Gastroesophageal sphincter (tissue), 4 donors: ENCODE measurements around the gene CHST8. TPM values are rescaled to one million over a fixed set of nuclear protein-coding genes. Genes with fewer than 3 reads are reported as not detected.

Experiments used
- ATAC-seq: fragments of 150-250 bp; one replicate; pipeline ENCODE4 v1.9.1; 2016; ENCODE audit warnings: mild to moderate bottlenecking, moderate library complexity
- H3K27ac ChIP-seq, 4 donors: fragments of 200-600 bp; sonication (generic) in 3 of 4; 1 replicate in 3 of 4; 2 replicates in 1 of 4; pipeline ENCODE4 v1.5.1; 2016 to 2019
- H3K27me3 ChIP-seq: fragments of 200-600 bp; sonication (generic); one replicate; pipeline ENCODE4 v1.5.1; 2019
- H3K36me3 ChIP-seq, 2 donors: fragments of 200-600 bp; sonication (generic); one replicate each; pipeline ENCODE4 v1.5.1; 2019; ENCODE audit warnings: control low read depth in 1 of 2
- H3K4me1 ChIP-seq, 3 donors: fragments of 200-600 bp; sonication (generic); 1 replicate in 2 of 3; 2 replicates in 1 of 3; pipeline ENCODE4 v1.5.1; 2016 to 2019; ENCODE audit warnings: control low read depth in 2 of 3
- H3K4me3 ChIP-seq, 2 donors: fragments of 200-600 bp; sonication (generic); one replicate each; pipeline ENCODE4 v1.5.1; 2019; ENCODE audit warnings: mild to moderate bottlenecking in 1 of 2, moderate library complexity in 1 of 2
- H3K9me3 ChIP-seq, 3 donors: fragments of 200-600 bp; sonication (generic); one replicate each; pipeline ENCODE4 v1.5.1; 2017 to 2019; ENCODE audit warnings: control low read depth in 2 of 3
- CTCF ChIP-seq, 4 experiments: fragments of 200-600 bp in 2 of 4; fragments of 450-650 bp in 2 of 4; sonication (generic) in 1 of 4; IDR thresholded peaks; one replicate each; pipeline ENCODE4 v1.5.1; 2017 to 2019; ENCODE audit warnings: antibody characterized with exemption in 4 of 4, mild to moderate bottlenecking in 2 of 4, moderate library complexity in 2 of 4
- EP300 ChIP-seq: sonication (generic); formaldehyde crosslinking; IDR thresholded peaks from one replicate; pipeline ENCODE4 v1.6.1; 2017; ENCODE audit warnings: antibody characterized with exemption, mild to moderate bottlenecking
- POLR2A ChIP-seq, 2 donors: fragments of 450-650 bp; IDR thresholded peaks; one replicate each; pipeline ENCODE4 v1.6.1; 2017; ENCODE audit warnings: antibody characterized with exemption in 2 of 2, mild to moderate bottlenecking in 2 of 2, moderate library complexity in 1 of 2
- POLR2AphosphoS5 ChIP-seq: sonication (generic); formaldehyde crosslinking; IDR thresholded peaks from one replicate; pipeline ENCODE4 v1.6.1; 2017; ENCODE audit warnings: antibody characterized with exemption
- WGBS, 2 donors: methylation state at CpG; one replicate each; pipeline ENCODE4 v1.1.5; 2018; ENCODE audit warnings: low coverage in 1 of 2; 5-methylcytosine and 5-hydroxymethylcytosine counted together
- total RNA-seq, 4 donors: library from RNA; depleted of rRNA; stranded (reverse); fragments of >200 nt; gene quantifications; one replicate each; pipeline ENCODE4 v1.1.0, GENCODE V29; 2016

The CHST8 gene
- total RNA-seq, 4 donors from 2014 or later, result 0.16 to 0.66 (median 0.54) TPM; not detected in 1

- WGBS, 2 donors, result no CpG with 5 or more reads among the region's 6 CpGs
- peaks cover 35% of the 10 kb centered on the region for H3K27me3 ChIP-seq
- no peaks in the 10 kb centered on the region for H3K9me3 ChIP-seq
- H3K4me1 ChIP-seq, result no peaks in the 10 kb centered on the region
- no peak overlapping the region for H3K27ac ChIP-seq
- ATAC-seq, result no peak
- TF ChIP-seq CTCF (IDR thresholded peaks at IDR 0.05) (no peak), EP300 (no peak), POLR2A (IDR thresholded peaks at IDR 0.05) (no peak), POLR2AphosphoS5 (no peak)
- no peak overlapping the region for H3K4me3 ChIP-seq
- H3K36me3 ChIP-seq, result no peaks in the 10 kb centered on the region
Measured at GRCh38 chr19:33785795-33786194, 164.0 kb downstream of the CHST8 start.

GRCh38 chr19:33788676-33789075, 166.9 kb downstream of the CHST8 start:
- no peak for ATAC-seq

GRCh38 chr19:33789344-33789743, 167.6 kb downstream of the CHST8 start:
- Histone ChIP-seq H3K4me1 (peaks cover 0 to 2% (median 1%) of the 10 kb centered on the region in 3 donors), H3K4me3 (no peak overlapping the region), H3K36me3 (no peaks in the 10 kb centered on the region), H3K9me3 (no peaks in the 10 kb centered on the region), H3K27me3 (peaks cover 31% of the 10 kb centered on the region), H3K27ac (no peak overlapping the region)
- ATAC-seq, result no peak
- 82 to 94% methylated on average over 5 of the region's 5 CpGs for WGBS, 2 donors
- TF ChIP-seq CTCF (IDR thresholded peaks at IDR 0.05) (no peak), EP300 (no peak), POLR2A (IDR thresholded peaks at IDR 0.05) (no peak), POLR2AphosphoS5 (no peak)

More at GRCh38 chr19:33788676-33789075, 166.9 kb downstream of the CHST8 start:
- Histone ChIP-seq H3K27ac (no peak overlapping the region), H3K9me3 (no peaks in the 10 kb centered on the region), H3K27me3 (peaks cover 31% of the 10 kb centered on the region), H3K4me1 (no peaks in the 10 kb centered on the region), H3K4me3 (no peak overlapping the region), H3K36me3 (no peaks in the 10 kb centered on the region)
- WGBS, 2 donors, result 32 to 56% methylated on average over 3 to 4 of the region's 4 CpGs
- TF ChIP-seq POLR2AphosphoS5 (no peak), CTCF (IDR thresholded peaks at IDR 0.05) (no peak), POLR2A (IDR thresholded peaks at IDR 0.05) (no peak), EP300 (no peak)

GRCh38 chr19:33794683-33795369, 173.1 kb downstream of the CHST8 start:
- no peak for TF ChIP-seq POLR2AphosphoS5
- no peak for TF ChIP-seq POLR2A (IDR thresholded peaks at IDR 0.05)
- TF ChIP-seq EP300, result no peak
- no peak for TF ChIP-seq CTCF (IDR thresholded peaks at IDR 0.05)
- Histone ChIP-seq H3K4me3 (peak overlapping the region; percentile 78 to 82), H3K9me3 (no peaks in the 10 kb centered on the region), H3K27me3 (peaks cover 10% of the 10 kb centered on the region), H3K36me3 (no peaks in the 10 kb centered on the region), H3K27ac (peak overlapping the region; percentile 95 to 96 (median 96)), H3K4me1 (peaks cover 0 to 46% (median 10%) of the 10 kb centered on the region in 3 donors)
- no peak for ATAC-seq
- WGBS, 2 donors, result 2 to 12% methylated on average over 12 to 25 of the region's 32 CpGs
